ENCODE data around the gene TMEM221.

DNA sequence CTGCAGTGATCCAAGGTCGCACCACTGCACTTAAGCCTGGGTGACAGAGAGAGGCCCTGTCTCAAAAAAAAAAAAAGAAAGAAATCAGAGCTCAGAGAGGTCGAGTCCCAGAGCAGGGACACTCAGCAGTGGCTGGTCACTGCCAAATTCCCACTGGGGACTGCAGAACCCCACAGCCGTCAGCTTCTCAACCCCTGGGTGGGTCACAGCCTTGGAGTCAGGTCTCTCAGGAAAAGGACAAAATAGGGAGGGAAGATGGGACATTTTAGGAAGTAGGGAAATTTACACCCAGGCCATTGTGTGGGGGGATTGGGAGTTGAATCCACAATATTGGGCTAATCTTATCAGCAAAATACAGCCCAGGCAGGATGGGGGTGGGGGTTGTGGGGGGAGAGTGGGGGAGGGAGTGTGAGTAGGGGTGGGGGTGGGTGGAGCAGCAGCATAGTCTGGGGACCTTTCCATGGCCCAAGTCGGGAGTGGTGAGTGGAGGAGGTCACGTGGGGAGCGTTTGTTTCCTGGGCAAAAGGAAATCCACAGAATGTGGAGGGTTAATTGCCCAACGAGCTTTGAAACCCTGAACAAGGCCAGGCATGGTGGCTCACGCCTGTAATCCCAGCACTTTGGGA is 49.5 kb downstream of the TMEM221 start:
- TF ChIP-seq, protein P1, sequence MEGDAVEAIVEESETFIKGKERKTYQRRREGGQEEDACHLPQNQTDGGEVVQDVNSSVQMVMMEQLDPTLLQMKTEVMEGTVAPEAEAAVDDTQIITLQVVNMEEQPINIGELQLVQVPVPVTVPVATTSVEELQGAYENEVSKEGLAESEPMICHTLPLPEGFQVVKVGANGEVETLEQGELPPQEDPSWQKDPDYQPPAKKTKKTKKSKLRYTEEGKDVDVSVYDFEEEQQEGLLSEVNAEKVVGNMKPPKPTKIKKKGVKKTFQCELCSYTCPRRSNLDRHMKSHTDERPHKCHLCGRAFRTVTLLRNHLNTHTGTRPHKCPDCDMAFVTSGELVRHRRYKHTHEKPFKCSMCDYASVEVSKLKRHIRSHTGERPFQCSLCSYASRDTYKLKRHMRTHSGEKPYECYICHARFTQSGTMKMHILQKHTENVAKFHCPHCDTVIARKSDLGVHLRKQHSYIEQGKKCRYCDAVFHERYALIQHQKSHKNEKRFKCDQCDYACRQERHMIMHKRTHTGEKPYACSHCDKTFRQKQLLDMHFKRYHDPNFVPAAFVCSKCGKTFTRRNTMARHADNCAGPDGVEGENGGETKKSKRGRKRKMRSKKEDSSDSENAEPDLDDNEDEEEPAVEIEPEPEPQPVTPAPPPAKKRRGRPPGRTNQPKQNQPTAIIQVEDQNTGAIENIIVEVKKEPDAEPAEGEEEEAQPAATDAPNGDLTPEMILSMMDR (IDR thresholded peaks at IDR 0.05) = no peak
- no peak for TF ChIP-seq POLR2A (IDR thresholded peaks at IDR 0.05)

Data from uterus (tissue), 2 donors.